AG10803 (cell line): ENCODE results near the gene ZNF609.

ENCODE experiments used
- DNase-seq: peaks from one replicate; pipeline ENCODE4 v3.0.0; 2010; ENCODE audit warnings: low read depth
- H3K4me3 ChIP-seq: 2 replicates; pipeline ENCODE4 v1.5.1; 2011; ENCODE audit warnings: mild to moderate bottlenecking, low read length, control low read depth
- CTCF ChIP-seq: conservative IDR thresholded peaks from 2 replicates; pipeline ENCODE4 v1.5.1; 2011; ENCODE audit warnings: mild to moderate bottlenecking, low read length, control low read depth, inconsistent platforms

The ZNF609 gene

GRCh38 chr15:64524778-64525177, 64.4 kb downstream of the ZNF609 start:
- H3K4me3 ChIP-seq, result no peak overlapping the region
- peak; percentile 13 for DNase-seq
- TF ChIP-seq CTCF, result no peak

- no peak overlapping the region for H3K4me3 ChIP-seq
- peak; percentile 36 for DNase-seq
- no peak for TF ChIP-seq CTCF
Observed at GRCh38 chr15:64525828-64526530, 65.6 kb downstream of the ZNF609 start.

GRCh38 chr15:64527263-64527984, 67.0 kb downstream of the ZNF609 start:
- no peak for TF ChIP-seq CTCF
- H3K4me3 ChIP-seq, result no peak overlapping the region
- peak; percentile 62 for DNase-seq

GRCh38 chr15:64528871-64529270, 68.5 kb downstream of the ZNF609 start:
- no peak for DNase-seq
- H3K4me3 ChIP-seq, result no peak overlapping the region
- TF ChIP-seq CTCF, result no peak

- no peak overlapping the region for H3K4me3 ChIP-seq
- DNase-seq, result no peak
- no peak for TF ChIP-seq CTCF
Observed at GRCh38 chr15:64530472-64530871, 70.1 kb downstream of the ZNF609 start.

GRCh38 chr15:64530918-64531317, 70.5 kb downstream of the ZNF609 start:
- DNase-seq, result no peak
- no peak overlapping the region for H3K4me3 ChIP-seq
- no peak for TF ChIP-seq CTCF
